Upper lobe of left lung (tissue), 4 donors: ENCODE data around the gene CD300A.
A peak's percentile ranks its signal among the peaks of the same experiment; 100 is the strongest.

Experiments used
- POLR2A ChIP-seq, 4 donors: fragments of 450-650 bp; IDR thresholded peaks; one replicate each; pipeline ENCODE4 v1.5.1; 2016 to 2017; ENCODE audit warnings: antibody characterized with exemption in 4 of 4, mild to moderate bottlenecking in 2 of 4
- TF ChIP-seq, protein P1 (sequence below), 6 experiments: fragments of 450-650 bp in 4 of 6; fragments of 200-600 bp in 2 of 6; sonication (generic) in 2 of 6; IDR thresholded peaks; one replicate each; pipeline ENCODE4 v1.5.1; 2016 to 2019; ENCODE audit warnings: antibody characterized with exemption in 6 of 6

GRCh38 chr17:74442670-74443515, 23.5 kb upstream of the CD300A start:
- TF ChIP-seq, protein P1, sequence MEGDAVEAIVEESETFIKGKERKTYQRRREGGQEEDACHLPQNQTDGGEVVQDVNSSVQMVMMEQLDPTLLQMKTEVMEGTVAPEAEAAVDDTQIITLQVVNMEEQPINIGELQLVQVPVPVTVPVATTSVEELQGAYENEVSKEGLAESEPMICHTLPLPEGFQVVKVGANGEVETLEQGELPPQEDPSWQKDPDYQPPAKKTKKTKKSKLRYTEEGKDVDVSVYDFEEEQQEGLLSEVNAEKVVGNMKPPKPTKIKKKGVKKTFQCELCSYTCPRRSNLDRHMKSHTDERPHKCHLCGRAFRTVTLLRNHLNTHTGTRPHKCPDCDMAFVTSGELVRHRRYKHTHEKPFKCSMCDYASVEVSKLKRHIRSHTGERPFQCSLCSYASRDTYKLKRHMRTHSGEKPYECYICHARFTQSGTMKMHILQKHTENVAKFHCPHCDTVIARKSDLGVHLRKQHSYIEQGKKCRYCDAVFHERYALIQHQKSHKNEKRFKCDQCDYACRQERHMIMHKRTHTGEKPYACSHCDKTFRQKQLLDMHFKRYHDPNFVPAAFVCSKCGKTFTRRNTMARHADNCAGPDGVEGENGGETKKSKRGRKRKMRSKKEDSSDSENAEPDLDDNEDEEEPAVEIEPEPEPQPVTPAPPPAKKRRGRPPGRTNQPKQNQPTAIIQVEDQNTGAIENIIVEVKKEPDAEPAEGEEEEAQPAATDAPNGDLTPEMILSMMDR (IDR thresholded peaks at IDR 0.05) = peak in 3 of 6 experiments; percentile 8 to 10 (median 9)
- peak in 2 of 4 donors; percentile 42 to 79 for TF ChIP-seq POLR2A (IDR thresholded peaks at IDR 0.05)
